GM18507 (cell line): ENCODE measurements around the gene SAMD10.
"Not testable (repeated sequence)": the region's sequence is repeated elsewhere in the genome, so short reads cannot be mapped to it uniquely, and the experiment has no call there.

Source experiments
- DNase-seq: peaks from one replicate; pipeline ENCODE4 v3.0.0; 2011; ENCODE audit warnings: low read depth; ENCODE audit not compliant: insufficient read length; ENCODE audit errors: extremely low spot score
- FAIRE-seq: peaks from 2 replicates; lab custom pipeline; 2011; peaks lifted over from hg19 to GRCh38; lab: Jason Lieb, UNC

The SAMD10 gene

DNA sequence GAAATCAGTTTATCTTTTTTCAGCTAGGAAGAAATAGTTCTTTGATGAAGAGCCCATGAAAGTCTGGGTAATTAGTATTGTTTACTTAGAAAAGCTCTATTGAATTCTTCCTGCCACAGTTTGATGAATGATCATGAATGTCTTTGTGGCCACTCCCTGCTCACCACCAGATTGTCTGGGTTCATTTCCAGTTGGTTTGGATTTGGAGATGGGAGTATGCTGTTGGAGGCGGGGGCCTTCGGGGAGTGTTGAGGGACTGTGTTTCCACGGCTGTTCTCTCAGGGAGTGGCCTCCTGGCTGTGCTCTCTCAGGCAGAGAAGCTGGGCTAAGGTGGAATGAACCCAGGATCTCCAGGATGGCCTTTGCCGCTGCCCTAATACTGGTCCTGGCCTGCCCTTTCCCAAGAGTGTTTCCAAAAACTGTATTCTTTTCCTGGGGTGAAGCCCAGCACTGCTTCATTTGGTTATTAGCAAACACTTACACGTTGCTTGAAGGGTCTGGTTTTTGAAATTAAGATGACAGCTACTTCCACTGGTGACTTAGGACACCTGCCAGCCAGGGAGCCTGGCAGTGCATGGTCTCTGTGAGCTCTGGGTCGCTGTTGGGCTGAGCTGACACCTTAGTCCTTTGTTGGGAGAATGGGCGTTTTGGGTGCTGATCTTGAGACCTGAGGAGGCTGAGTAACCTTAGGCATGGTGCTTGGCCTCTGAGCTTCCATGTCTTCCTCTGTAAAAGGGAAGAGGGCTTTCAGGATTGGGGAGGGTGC, 24.7 kb upstream of the SAMD10 start:
- FAIRE-seq (no peak), DNase-seq (no peak)

DNA sequence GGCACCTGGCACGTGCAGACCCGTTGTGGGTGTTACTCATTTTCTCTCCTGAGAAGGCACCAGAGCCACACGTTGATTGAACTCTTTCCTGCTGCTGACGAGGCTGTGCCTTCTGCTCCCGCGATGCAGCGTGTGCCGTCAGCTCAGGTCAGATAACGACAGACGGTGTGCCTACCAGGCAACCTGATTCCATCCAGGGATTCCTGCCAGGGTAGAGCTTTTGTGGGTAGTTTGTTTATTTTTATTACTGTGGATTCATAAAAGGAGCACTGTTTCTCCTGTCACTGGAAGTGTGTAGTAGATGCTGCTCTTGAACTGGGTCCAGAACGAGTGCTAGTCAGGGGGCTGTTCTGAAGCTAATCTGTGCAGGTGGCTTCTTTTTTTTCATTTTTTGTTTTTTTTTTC, 22.2 kb upstream of the SAMD10 start:
- no peak for FAIRE-seq
- DNase-seq: no peak

DNA sequence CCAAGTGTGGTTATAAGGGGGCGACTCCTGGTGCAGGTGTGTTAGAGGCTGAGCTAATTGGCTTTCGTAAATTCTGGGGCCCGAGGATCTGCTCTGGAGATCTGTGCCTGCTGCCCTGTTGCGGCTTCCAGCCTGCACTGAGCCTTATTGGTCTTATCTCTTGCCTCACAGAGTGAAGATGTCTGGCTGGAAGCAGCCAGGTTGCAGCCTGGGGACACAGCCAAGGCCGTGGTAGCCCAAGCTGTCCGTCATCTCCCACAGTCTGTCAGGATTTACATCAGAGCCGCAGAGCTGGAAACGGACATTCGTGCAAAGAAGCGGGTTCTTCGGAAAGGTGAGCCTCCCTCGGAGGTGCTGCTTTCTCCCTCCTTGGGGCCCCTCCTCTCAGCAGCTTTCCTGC, 21.5 kb upstream of the SAMD10 start:
- no peak for FAIRE-seq
- no peak for DNase-seq

DNA sequence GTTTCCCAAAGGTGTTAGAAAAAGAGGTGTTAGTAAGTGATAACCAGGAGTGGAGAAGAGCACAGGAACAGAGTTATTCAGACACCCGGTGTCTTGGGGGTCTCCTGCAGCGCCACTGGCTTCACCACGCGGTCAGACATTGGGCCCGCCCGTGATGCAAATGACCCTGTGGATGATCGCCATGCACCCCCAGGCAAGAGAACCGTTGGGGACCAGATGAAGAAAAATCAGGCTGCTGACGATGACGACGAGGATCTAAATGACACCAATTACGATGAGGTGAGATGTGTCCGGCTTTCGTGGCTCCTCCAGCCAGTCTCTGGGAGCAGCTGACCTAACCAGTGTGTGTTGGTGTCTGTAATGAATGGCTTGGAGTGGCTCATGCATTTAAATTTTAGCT, 3.5 kb upstream of the SAMD10 start:
- DNase-seq: no peak
- FAIRE-seq: no peak

DNA sequence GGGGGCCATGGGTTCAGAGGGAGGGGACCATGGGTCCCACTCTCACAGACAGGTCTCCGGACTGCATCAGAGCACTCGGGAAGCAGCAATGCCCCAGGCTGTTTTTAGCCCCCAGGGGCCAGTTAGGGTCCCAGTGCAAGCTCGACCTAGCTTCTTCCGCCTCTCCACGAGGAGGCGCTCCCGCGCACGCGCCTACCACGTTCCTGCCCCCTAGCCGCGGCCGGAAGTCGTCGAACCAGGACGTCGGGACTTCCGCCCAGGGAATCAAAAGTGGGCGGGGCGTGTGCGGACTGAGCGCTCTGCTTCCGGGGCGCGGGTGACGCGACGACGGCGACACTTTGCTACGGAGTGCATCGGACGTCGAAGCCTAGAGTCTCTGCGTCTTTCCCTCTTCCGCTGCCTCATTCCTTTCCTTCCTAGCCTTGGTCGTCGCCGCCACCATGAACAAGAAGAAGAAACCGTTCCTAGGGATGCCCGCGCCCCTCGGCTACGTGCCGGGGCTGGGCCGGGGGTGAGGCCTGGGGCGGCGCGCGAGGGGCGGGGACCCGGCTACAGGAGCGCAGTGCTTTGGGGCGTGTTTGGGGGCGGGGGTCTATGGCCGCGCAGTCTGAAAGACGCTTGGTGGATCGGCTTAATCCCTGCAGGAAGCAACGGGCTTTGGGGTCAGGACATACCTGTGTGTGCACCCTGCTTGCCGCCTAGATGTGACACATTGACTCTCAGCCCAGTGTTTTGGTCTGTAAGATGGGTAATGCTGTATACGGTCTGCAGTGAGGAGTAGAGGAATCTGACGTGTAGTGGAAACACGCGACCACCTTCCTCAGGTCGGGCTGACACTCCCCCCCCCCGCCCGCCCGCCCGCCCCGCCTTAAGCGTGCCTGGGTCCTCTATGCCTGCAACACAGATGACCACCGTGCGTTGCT, 1.6 kb upstream of the SAMD10 start, which contains the start of gene PRPF6:
Gene PRPF6, plus strand, starts transcription at position 327 of the 923 bp plus-strand sequence. Its CDS starts 114 bp downstream, at position 441.
- FAIRE-seq (peak; percentile 93), DNase-seq (peak; percentile 98)

DNA sequence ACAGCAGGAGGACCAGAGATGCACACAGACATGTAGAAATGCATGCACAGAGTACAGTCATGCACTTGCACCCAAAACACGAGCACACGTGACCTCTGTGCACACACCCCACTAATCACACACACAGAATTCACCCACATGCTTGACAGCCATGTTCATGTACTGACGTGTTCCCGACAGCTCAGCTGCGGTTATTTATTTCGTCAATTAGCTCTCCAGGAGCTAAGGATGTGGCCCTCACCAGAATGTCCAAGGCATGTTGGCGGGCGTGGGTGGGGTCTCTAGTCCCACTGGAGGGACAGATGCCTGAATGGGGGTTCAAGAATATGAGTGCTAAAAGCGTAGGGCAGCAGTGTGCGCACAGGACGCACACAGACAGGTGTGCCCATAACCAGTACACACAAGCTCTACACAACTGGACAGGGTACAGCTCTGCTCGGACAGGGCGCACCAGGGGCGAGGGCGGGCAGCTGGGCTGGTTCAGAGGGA, 919 bp upstream of the SAMD10 start:
- no peak for FAIRE-seq
- DNase-seq: no peak

DNA sequence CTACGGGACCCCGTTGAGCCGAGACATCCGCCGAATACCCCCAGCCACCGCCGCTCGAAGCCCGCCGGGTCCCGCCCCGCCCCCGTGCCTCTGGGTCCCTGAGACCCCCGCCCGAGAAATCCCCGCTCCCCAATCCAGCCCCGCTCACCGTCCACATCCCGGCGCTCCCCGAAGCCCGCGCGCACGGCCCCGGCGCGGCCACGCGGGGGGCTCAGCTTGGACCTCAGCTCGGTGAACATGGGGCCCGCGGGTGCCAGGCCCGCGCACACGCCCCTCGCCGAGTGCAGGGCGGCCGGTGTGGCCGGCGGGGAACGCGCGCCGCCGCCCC, 249 bp downstream of the SAMD10 start:
- DNase-seq: no peak
- FAIRE-seq: no peak

DNA sequence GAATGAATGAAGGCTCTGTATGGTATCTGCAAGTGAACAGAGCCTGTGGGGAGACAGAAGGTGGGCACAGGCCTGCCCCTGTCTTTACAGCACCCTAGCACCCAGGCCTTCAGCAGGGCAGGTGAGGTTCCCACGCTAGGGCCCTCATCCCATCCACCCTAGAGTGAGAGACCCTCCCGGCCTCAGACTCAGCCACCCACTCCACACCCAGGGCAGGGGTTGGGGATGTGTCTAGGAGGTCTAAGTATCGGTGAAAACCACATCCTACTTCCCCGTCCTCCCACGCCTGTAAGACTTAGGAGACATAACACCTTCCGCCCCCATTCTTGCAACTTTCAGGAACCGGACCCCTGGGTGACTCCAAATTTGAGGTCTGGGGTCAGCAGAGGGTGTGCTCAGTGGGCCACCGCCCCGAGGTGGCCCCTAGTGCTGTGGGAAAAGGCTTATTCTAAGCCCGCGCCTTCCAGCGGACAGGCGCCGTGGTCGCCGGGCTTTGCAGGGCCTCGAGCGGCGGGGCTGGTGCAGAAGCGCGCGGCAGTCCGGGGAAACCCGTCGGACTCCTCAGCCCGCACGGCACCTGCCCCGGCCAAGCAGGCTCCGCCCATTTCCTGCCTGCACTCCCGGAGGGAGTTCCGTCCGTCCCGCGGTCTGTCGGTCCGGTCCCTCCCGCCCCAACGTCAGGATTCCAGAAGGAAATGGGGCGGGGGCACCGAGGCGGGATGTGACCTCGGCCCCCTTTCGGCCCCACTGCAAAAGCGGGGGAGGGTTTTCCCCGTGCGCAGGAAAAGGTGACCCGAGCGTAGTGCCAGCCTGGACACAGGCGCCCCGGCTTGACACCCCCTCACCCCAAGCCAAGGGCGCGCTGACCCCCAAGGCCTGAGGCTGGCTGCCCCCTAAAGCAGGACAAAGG, 868 bp downstream of the SAMD10 start:
- DNase-seq: no peak
- peak; percentile 86 for FAIRE-seq

DNA sequence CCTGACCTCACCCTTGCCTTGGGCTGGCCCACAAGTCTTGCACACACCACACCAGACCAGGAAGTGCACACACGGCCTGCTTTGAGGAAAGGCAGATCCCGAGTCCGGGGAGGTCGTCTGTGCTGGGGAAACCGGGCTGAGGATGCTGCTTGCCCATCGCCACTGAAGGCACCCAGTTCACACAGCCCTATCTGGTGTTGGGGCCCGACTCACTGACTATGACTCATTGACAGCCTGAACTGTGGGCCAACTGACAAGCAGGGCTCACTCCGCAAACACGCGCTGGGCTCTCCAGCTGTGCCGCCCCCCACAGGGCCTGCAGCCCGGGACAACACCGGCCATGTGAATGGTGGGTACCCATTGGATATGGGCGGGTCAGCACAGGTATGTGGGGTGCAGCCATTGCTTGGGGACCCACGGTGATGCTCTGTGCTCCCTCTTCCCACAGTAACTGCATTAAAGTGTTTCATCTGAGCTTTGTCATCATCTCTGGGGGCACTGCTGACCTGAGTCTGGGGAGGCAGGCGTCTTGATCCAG, 1.6 kb downstream of the SAMD10 start:
- DNase-seq (no peak), FAIRE-seq (no peak)

DNA sequence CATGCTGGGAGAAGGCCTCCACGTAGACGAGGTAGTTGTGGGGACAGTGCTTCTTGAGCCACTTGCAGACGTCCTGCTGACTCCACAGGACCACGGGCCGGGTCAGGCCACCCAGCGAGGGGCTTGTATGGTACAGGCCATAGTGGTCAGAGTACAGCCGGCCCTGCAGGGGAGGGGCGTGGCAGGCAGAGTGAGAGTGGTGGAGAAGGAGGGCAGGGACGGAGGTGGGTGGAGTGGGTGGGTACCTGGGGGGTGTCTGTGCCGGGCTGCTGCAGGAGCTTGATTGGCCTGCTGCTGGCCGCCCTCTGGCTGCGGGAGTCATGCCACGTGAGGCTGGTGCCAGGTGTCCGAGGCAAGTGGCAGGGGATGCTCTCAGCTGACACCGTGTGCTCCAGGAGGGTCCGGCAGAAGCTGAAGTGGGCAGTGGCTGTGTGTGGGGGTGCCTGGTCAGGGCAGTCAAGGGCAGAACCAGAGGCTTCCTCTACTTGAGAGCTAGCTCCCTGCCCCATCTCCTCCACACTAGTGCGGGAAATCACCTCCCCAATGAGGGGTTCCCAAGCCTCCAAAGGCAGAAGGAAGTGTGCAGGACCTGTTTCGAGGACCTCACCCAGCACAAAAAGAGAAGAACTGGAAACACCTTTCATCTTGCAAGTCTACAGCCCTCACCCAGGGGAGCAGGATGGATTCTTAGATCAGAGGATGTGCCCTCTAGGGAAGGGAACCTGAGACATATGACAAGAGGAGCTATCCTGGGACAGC, 2.3 kb downstream of the SAMD10 start:
- no peak for FAIRE-seq
- no peak for DNase-seq

DNA sequence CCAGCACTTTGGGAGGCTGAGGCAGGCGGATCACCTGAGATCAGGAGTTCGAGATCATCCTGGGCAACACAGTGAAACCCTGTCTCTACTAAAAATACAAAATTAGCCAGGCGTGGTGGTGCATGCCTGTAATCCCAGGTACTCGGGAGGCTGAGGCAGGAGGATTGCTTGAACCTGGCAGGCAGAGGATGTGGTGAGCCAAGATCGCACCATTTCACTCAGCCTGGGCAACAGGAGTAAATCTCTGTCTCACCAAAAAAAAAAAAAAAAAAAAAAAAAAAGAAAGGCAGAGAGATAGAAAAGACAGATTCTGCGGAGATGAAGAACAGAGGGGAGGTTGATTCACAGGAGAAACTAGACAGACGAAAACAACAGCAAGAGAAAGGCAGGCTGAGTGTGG, 2.9 kb downstream of the SAMD10 start:
- FAIRE-seq, DNase-seq: not testable (repeated sequence)

DNA sequence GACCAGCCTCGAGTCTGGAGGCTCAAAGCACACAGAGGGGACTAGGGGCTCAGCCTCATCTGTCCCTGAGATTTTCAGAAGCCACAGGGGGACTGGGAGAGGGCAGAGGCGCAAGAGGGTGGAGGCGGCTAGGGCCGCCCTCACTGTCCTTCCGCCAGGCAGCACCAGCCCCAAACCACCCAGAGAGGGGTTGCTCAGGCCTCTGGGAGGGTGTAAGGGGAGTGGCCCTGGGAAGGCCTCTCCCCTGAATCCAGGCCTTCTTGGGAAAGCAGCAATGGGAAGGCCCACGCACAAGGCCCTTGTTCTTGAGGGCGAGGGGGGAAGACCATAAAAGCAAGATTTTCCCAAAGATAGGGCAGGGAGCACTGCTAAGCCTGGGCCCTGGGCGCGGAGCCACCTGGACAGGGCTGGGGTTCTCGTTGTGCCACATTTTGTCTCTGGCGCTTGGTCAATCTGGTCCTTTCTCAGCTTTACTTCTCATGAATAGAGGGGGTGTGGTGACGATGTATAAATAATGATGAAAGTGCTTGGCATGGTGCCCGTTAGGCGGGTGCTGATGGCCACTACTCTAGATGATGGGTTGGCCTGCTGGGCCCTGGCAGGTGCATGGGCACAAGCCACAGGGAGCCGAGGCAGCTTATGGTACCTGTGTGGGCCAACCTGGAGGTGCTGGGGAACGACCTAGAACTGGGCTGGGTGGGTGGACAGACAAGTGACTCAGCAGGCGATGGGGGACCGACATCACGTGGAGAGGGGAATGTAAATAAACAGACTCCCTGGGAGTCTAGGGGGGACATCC, 4.8 kb downstream of the SAMD10 start:
- no peak for FAIRE-seq
- no peak for DNase-seq

DNA sequence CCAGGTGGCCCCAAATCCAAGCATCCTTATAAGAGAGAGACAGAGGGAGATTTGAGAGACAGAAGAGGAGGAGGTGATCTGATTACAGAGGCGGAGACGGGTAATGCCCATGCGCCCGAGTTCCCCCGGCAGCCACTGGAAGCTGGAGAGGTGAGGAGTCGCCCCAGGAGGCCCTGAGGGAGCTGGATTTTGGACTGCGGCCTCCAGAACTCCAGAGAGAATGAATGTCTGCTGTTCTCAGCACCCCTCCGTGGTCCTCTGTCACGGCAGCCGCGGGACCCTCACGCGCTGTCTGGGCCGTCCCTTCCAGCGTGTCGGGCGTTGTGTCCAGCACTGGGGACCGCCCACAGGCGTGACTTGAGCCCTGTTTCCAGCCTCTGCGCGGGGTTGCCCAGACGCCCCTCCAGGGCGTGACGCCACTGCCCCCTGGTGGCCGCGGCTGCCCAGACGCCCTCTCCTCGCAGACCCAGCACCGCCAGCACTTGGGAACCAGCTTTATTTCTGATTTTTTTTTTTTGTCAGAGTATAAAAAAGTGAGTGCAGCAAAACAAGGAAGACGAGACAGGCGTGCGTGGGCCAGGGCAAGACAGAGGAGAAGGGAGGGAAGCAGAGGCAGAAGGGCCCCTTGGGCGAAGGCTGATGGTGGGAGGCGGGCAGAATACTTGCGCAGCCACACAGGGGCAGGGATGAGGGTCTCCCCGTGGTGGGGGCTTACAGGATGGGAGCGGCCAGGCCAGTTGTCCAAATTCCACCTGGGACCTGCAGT, 5.6 kb downstream of the SAMD10 start:
- no peak for DNase-seq
- FAIRE-seq: peak; percentile 39

DNA sequence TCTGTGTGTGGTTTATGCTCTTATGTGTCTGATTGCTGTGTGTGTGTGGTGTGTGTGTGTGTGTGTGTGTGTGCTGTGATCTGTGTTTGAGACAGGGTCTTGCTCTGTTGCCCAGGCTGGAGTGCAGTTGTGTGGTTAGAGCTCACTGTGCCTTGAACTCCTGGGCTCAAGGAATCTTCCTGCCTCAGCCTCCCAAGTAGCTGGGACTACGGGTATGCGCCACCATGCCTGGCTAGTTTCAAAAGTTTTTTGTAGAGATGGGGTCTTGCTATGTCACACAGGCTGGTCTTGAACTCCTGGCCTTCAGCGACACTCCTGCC, 6.3 kb downstream of the SAMD10 start:
- FAIRE-seq: no peak
- DNase-seq: no peak

DNA sequence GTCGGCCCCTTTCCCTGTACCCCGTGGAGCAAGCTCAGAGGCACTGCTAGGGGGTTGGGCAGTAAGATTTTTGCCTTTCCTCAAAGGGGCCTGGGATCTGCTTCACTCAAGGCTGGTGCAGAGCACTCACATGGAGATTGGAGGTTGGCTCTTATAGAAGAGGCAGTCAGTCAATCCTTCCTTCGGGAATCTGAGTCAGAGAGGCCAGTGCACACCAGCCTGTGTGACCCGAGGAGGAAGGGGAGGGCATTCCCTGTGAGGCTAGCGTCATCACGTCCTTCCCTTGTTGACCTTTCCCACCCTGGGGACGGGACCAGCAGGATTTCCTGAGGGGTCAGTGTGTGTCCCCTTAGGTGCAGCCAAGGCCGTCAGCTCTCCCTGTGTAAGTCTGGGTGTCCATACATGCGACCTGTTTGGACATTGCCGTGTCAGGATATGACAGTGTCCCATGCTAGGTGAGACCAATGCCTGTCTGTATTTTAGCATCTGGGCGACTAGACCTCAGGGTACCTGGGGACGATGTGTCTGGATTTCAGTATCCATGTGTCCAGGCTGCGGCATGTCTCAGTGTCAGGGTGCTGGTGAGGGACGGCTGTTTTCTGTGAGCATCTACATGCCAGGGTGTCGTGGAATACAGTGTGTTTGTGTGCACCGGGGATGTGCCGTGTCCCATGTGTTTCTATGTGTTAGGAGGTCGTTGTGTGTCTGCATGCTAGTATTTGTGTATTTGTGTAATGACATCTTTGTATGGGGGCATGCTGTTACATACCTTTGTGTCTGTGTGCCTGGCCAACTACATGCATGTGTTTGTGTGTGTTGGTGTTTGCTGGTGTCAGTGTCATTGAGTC, 6.9 kb downstream of the SAMD10 start:
- no peak for FAIRE-seq
- DNase-seq: no peak

DNA sequence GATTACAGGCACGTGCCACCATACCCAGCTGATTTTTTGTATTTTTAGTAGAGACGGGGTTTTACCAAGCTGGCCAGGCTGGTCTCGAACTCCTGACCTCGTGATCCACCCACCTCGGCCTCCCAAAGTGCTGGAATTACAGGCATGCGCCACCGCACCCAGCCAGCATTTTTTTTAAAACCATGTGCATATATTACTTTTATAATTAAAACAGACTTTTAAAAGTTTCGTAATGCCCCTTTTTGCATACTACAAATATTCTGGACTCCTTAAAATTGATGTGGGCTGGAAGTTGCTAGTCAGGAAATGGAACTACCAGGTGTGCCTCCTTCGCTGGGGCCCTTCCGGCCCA, 7.5 kb downstream of the SAMD10 start:
- FAIRE-seq, DNase-seq: not testable (repeated sequence)
